Endothelial cell of hepatic sinusoid (primary cell): ENCODE measurements around the gene ROBO4.

Experiments
- in situ Hi-C: cut with HindIII; loops from 2 replicates; pipeline ENCODE4 v1.10.0; 2017; ENCODE audit warnings: low sequenced_read_pairs

The ROBO4 gene

GRCh38 chr11:124897674-124898262 lies at the start of gene ROBO4:
Gene ROBO4, minus strand, starts transcription at chr11:124897865. Its CDS starts 70 bp downstream, at chr11:124897795.
- in situ Hi-C loops: no loop called here

GRCh38 chr11:124946735-124947141 lies 49.1 kb upstream of the ROBO4 start:
- in situ Hi-C loops: no loop called here

- in situ Hi-C loops: no loop called here
Measured at GRCh38 chr11:124945826-124946225, 48.2 kb upstream of the ROBO4 start.

GRCh38 chr11:124944565-124944964 lies 46.9 kb upstream of the ROBO4 start:
- in situ Hi-C loops: no loop called here

GRCh38 chr11:124943741-124944140 lies 46.1 kb upstream of the ROBO4 start:
- in situ Hi-C loops: no loop called here

GRCh38 chr11:124943254-124943616 lies 45.6 kb upstream of the ROBO4 start:
- in situ Hi-C loops: no loop called here

- in situ Hi-C loops: no loop called here
Measured at GRCh38 chr11:124942466-124943253, 45.0 kb upstream of the ROBO4 start.

- in situ Hi-C loops: no loop called here
Measured at GRCh38 chr11:124941703-124942102, 44.0 kb upstream of the ROBO4 start.

GRCh38 chr11:124938970-124939369 lies 41.3 kb upstream of the ROBO4 start:
- in situ Hi-C loops: no loop called here

GRCh38 chr11:124938206-124938765 lies 40.6 kb upstream of the ROBO4 start:
- in situ Hi-C loops: no loop called here

- in situ Hi-C loops: no loop called here
Measured at GRCh38 chr11:124937336-124937935, 39.8 kb upstream of the ROBO4 start.

- in situ Hi-C loops: no loop called here
Measured at GRCh38 chr11:124935548-124936514, 38.2 kb upstream of the ROBO4 start, which contains the start of gene HEPACAM. Gene HEPACAM, minus strand, starts transcription at chr11:124936047. Its CDS starts 41 bp downstream, at chr11:124936006.

- in situ Hi-C loops: no loop called here
Measured at GRCh38 chr11:124934862-124935547, 37.3 kb upstream of the ROBO4 start.

GRCh38 chr11:124930799-124931198 lies 33.1 kb upstream of the ROBO4 start:
- in situ Hi-C loops: no loop called here

GRCh38 chr11:124928942-124929665 lies 31.4 kb upstream of the ROBO4 start:
- in situ Hi-C loops: no loop called here

- in situ Hi-C loops: no loop called here
Measured at GRCh38 chr11:124923296-124923695, 25.6 kb upstream of the ROBO4 start.

GRCh38 chr11:124922831-124923230 lies 25.2 kb upstream of the ROBO4 start:
- in situ Hi-C loops: no loop called here

- in situ Hi-C loops: no loop called here
Measured at GRCh38 chr11:124920870-124921609, 23.4 kb upstream of the ROBO4 start.

- in situ Hi-C loops: no loop called here
Measured at GRCh38 chr11:124920356-124920755, 22.7 kb upstream of the ROBO4 start.
